Activated CD8-positive, alpha-beta memory T cell treated with anti-CD3 and anti-CD28 coated beads, Interleukin-2, amount 10 ng/mL, durations not matched to agents 7 days and 5 days (primary cell): Measurements from ENCODE around the gene ATF3. TPM values are rescaled to one million over a fixed set of nuclear protein-coding genes. Genes with fewer than 3 reads are reported as not detected.

Source experiments
- ATAC-seq: fragments of 150-1000 bp; cut with Tn5 transposase; one replicate; pipeline ENCODE4 v1.10.0; 2021; ENCODE audit warnings: moderate library complexity
- CTCF ChIA-PET: fragments of 350-600 bp; sonication (Branson Sonifier 250); formaldehyde crosslinking; loops from one replicate; lab custom pipeline; 2021; ENCODE audit warnings: antibody characterized with exemption; lab: Charles Lee
- DNase-seq: peaks from one replicate; pipeline ENCODE4 v3.0.0-alpha.2; 2020
- H3K27ac Mint-ChIP-seq: one replicate; pipeline ENCODE4 v1.8.0; 2021; ENCODE audit warnings: mild to moderate bottlenecking, mixed read lengths
- H3K27me3 Mint-ChIP-seq: one replicate; pipeline ENCODE4 v1.8.0; 2021; ENCODE audit warnings: mixed read lengths
- H3K36me3 Mint-ChIP-seq: one replicate; pipeline ENCODE4 v1.8.0; 2021; ENCODE audit warnings: mild to moderate bottlenecking, mixed read lengths
- H3K4me1 Mint-ChIP-seq: one replicate; pipeline ENCODE4 v1.8.0; 2021; ENCODE audit warnings: mixed read lengths
- H3K4me3 Mint-ChIP-seq: one replicate; pipeline ENCODE4 v1.8.0; 2021; ENCODE audit warnings: mild to moderate bottlenecking, moderate library complexity, mixed read lengths
- H3K9me3 Mint-ChIP-seq: one replicate; pipeline ENCODE4 v1.8.0; 2022; ENCODE audit warnings: low read depth, mixed read lengths
- total RNA-seq, 2 experiments: library from RNA; stranded (reverse); gene quantifications; one replicate each; pipeline ENCODE4 v1.2.3, GENCODE V29; 2021

Gene ATF3
- total RNA-seq, 2 experiments from 2014 or later: 21.3 to 36.5 TPM

DNA sequence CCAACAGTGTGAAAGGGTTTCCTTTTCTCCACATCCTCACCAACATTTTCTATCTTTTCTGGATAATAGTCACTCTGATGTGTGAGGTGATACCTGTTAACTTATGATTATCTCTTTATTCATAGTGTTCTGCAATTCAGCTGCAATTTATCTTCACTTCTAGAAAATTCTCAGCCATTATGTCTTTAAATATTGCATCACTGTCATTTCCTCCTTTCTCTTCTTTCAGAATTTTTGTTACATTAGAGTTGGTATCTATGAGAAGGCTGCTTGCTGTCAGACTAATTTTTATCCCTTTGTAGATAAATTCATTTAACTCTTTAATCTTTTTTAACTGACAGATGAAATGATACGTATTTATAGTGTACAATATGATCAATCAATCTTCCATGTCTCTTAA is 30.5 kb upstream of the ATF3 start:
- Mint-ChIP-seq H3K36me3 (no peaks in the 10 kb centered on the region), H3K4me3 (no peak overlapping the region)

DNA sequence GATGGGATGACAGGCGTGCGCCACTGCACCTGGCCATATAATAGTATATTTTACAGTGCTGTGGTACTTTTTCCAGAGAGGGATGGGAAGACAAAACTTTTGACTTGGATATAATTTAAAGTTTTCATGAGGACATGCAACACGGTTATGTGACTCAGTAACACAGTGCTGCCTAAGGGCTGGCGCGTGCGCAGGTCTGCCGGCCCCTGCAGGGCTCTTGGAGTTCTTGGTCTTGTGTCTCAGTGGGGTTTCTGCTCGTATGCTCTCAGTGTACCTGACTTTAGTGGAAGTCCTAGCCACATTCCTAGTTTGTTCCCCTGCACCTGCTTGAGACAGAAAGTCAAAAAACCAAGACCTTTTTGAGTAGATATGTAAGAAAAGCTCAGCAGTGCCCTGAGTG is 27.5 kb upstream of the ATF3 start:
- ATAC-seq (no peak), DNase-seq (no peak)
- Mint-ChIP-seq H3K36me3 (no peaks in the 10 kb centered on the region), H3K4me1 (peaks cover 3% of the 10 kb centered on the region), H3K27ac (no peak overlapping the region), H3K9me3 (no peaks in the 10 kb centered on the region), H3K27me3 (peaks cover 34% of the 10 kb centered on the region), H3K4me3 (no peak overlapping the region)
- CTCF ChIA-PET: no interaction called here

More for the DNA sequence above, 30.5 kb upstream of the ATF3 start:
- no peak for ATAC-seq
- Mint-ChIP-seq H3K27ac (no peak overlapping the region), H3K27me3 (peaks cover 35% of the 10 kb centered on the region), H3K9me3 (no peaks in the 10 kb centered on the region), H3K4me1 (peaks cover 3% of the 10 kb centered on the region)
- DNase-seq: no peak
- CTCF ChIA-PET: interaction anchor here (1.5 kb wide), 1 partner anchor 19 kb away, joined by 3 read pairs; no protein-coding TSS in a partner anchor

DNA sequence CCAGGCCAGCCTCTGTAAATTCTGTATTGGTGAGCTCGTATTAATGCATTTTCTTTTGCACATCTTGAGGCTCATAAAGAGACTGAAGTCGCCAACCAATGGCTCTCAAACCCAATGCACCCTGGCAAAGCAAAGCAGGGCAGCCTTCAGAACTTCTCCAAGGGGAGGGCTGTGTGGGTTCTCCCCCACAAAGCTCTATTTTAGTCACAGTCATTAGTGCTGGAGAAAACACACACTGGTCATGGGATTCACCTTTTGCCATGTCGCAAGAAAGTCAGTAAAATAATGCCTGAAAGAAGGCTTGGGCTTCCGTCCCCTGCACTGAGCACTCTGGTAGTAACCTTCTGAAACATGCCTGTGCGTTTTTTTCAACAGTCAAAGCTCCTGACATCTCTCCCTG is 26.3 kb upstream of the ATF3 start:
- CTCF ChIA-PET: interaction anchor here (0.8 to 1.5 kb wide), 3 partner anchors 31 to 105 kb away, joined by 3 to 6 read pairs (median 4); no protein-coding TSS in a partner anchor
- peaks cover 3% of the 10 kb centered on the region for H3K4me1 Mint-ChIP-seq
- no peak overlapping the region for H3K27ac Mint-ChIP-seq
- H3K4me3 Mint-ChIP-seq: no peak overlapping the region
- ATAC-seq (no peak), DNase-seq (no peak)
- no peaks in the 10 kb centered on the region for H3K9me3 Mint-ChIP-seq
- no peaks in the 10 kb centered on the region for H3K36me3 Mint-ChIP-seq
- peaks cover 39% of the 10 kb centered on the region for H3K27me3 Mint-ChIP-seq

DNA sequence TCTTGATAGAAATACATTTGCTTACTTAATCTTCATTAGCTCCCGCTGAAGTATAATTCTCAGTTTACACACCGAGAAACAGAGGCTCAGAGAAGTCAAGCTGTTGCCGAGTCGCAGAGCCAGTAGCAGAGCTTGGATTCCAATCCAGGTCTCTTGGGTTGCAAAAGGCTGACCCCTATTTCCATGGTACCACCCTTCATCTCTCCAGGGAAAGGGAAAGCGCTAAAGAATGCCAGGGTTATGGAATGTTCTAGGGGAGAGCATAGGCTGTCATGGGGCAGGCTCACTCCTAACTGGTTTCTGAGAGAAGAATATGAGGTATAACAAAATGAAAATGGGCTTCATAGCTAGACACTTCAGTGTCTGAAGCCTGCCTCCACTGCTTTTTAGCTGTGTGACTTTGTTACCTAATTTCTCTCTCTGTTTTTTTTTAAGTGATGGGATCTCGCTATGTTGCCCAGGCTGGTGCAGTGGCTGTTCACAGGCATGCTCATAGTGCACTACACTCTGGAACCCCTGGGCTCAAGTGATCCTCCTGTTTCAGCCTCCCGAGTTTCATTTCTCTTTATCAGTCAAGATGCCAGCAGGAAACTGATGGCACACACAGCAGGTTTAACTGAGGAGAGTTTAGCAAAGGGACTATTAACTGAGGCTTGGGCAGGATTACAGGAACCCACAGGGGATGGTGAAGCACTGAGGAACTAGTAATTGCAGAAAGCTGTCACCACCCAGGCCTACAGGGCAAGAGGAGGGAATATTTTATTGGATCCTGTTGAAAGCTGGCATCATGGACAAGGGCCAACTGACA is 25.5 kb upstream of the ATF3 start:
- DNase-seq (no peak), ATAC-seq (no peak)
- H3K4me3 Mint-ChIP-seq: no peak overlapping the region
- H3K36me3 Mint-ChIP-seq: no peaks in the 10 kb centered on the region
- no peaks in the 10 kb centered on the region for H3K9me3 Mint-ChIP-seq
- H3K4me1 Mint-ChIP-seq: peaks cover 3% of the 10 kb centered on the region
- no peak overlapping the region for H3K27ac Mint-ChIP-seq
- CTCF ChIA-PET: interaction anchor here (0.8 to 1.5 kb wide), 3 partner anchors 31 to 106 kb away, joined by 3 to 6 read pairs (median 4); no protein-coding TSS in a partner anchor
- H3K27me3 Mint-ChIP-seq: peaks cover 42% of the 10 kb centered on the region

DNA sequence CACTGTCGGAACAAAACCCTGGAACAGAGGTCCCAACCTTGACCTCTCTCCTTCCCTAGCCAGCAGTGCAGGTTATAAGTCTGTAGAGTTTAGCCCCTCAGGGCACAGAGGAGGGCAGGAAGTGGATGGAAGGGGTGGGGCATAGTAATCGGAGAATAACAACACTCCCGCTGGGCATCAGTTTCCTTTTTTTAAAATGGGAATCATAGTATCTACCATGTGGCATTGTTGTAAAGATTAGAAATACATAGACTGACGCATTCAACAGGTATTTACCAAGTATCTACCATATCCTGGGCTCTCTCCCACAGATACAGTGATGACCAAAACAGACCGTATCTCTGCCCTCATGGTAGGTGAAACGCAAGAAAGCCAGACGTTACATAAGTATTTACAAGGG is 24.9 kb upstream of the ATF3 start:
- CTCF ChIA-PET: interaction anchor here (1.5 kb wide), 1 partner anchor 107 kb away, joined by 4 read pairs; no protein-coding TSS in a partner anchor
- peaks cover 3% of the 10 kb centered on the region for H3K4me1 Mint-ChIP-seq
- H3K4me3 Mint-ChIP-seq: no peak overlapping the region
- no peak overlapping the region for H3K27ac Mint-ChIP-seq
- peaks cover 42% of the 10 kb centered on the region for H3K27me3 Mint-ChIP-seq
- ATAC-seq (no peak), DNase-seq (no peak)
- no peaks in the 10 kb centered on the region for H3K36me3 Mint-ChIP-seq
- no peaks in the 10 kb centered on the region for H3K9me3 Mint-ChIP-seq

DNA sequence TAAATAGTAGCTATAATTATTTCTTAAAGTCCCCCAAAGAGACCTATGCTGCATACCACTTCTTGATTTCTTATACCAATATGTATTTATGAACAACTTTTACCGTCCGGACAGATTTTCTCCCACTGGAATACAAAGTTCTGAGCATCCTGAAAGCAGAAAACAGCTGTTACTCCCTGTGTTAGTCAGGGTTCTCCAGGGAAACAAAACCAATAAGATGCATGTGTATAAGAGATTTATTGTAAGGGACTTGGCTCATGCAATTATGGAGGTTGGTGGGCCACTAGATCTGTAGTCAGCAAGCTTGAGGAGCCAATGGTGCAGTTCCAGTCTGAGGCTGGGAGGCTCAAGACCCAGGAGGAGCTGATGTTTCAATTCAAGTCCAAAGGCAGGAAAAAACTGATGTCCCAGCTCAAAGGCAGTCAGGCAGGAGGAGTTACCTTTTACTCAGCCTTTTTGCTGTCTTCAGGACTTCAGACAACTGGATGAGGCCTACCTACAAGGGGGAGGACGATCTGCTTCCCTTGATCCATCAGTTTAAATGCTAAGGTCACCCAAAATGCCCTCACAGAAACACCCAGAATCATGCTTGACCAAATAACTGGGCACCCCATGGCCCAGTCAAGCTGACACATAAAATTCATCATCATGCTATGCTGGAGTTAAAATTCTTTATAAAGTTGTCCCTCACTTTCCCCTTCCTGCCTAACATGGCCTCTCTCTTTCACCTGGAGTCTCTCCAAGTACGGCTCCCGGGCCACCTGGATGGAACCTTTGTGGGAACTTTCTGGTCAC is 24.3 kb upstream of the ATF3 start:
- DNase-seq: no peak
- Mint-ChIP-seq H3K27me3 (peaks cover 47% of the 10 kb centered on the region), H3K4me1 (peaks cover 3% of the 10 kb centered on the region), H3K27ac (no peak overlapping the region), H3K4me3 (no peak overlapping the region), H3K9me3 (no peaks in the 10 kb centered on the region), H3K36me3 (no peaks in the 10 kb centered on the region)
- CTCF ChIA-PET: interaction anchor here (1.5 kb wide), 1 partner anchor 107 kb away, joined by 4 read pairs; no protein-coding TSS in a partner anchor
- no peak for ATAC-seq

DNA sequence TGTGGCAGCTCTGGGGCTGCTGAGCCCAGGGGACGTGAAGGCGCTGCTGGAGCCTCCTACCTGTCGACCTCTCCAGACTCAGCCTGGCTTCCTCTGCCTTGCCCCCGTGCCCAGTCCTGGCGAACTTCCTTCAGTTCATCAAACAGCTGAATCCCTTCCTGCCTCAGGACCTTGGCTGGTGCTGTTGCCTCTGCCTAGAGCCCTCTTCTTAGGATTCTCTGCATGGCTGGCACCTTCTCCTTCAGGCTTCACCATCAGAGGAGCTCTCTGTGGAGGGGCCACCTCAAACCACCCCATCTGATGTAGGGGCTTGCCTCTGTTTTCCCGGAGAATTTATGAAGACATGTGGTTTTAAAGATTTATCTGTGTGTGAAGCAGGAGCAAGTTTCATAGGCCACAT is 23.4 kb upstream of the ATF3 start:
- Mint-ChIP-seq H3K27me3 (peaks cover 54% of the 10 kb centered on the region), H3K27ac (no peak overlapping the region), H3K4me1 (peaks cover under 1% of the 10 kb centered on the region), H3K36me3 (no peaks in the 10 kb centered on the region), H3K9me3 (no peaks in the 10 kb centered on the region), H3K4me3 (no peak overlapping the region)
- ATAC-seq: no peak
- CTCF ChIA-PET: interaction anchor here (1.5 kb wide), 1 partner anchor 108 kb away, joined by 4 read pairs; no protein-coding TSS in a partner anchor
- DNase-seq: peak; percentile 36

DNA sequence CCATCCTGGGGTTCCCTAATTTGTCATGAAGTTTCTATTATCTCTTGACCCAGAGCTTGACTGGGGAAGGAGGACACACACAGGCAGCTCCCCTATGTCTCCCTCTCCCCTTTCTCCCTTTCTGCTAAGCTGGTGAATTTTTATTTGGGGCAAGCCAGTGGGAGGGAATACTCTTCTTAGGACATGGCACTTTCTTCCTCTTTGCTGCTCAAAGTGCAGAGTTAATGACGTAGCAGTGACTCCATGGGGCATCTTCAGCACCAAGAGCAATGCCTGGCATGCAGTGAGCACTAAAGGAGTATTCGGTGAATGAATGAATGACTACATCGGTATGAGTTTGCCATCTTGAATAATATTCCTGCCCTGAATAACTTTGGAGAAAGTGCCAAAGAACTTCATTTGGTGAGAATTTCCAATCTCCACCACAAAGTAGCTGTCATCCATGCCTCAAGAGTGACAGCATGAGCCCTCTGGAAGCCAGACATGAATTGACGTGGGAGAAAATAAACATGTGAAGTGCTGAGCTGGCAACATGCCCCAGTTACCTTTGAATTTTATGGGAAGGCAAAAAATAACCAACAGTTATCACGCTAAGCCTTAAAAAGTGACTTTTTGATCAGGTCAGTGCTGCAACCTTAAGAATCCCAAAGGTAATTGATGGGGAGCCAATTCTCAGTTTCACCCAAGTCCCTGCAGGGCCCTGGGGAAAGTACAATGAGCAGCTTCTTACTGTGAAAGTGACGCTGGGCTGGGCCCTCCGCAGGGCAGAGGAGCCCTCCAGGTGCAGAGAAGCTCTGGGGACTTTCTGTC is 22.1 kb upstream of the ATF3 start:
- no peaks in the 10 kb centered on the region for H3K9me3 Mint-ChIP-seq
- DNase-seq (peak; percentile 34), ATAC-seq (no peak)
- H3K27me3 Mint-ChIP-seq: peaks cover 63% of the 10 kb centered on the region
- H3K4me1 Mint-ChIP-seq: no peaks in the 10 kb centered on the region
- no peak overlapping the region for H3K4me3 Mint-ChIP-seq
- no peaks in the 10 kb centered on the region for H3K36me3 Mint-ChIP-seq
- CTCF ChIA-PET: interaction anchor here (1.0 to 1.3 kb wide), 3 partner anchors 14 to 109 kb away, joined by 3 to 4 read pairs (median 3); no protein-coding TSS in a partner anchor
- no peak overlapping the region for H3K27ac Mint-ChIP-seq

DNA sequence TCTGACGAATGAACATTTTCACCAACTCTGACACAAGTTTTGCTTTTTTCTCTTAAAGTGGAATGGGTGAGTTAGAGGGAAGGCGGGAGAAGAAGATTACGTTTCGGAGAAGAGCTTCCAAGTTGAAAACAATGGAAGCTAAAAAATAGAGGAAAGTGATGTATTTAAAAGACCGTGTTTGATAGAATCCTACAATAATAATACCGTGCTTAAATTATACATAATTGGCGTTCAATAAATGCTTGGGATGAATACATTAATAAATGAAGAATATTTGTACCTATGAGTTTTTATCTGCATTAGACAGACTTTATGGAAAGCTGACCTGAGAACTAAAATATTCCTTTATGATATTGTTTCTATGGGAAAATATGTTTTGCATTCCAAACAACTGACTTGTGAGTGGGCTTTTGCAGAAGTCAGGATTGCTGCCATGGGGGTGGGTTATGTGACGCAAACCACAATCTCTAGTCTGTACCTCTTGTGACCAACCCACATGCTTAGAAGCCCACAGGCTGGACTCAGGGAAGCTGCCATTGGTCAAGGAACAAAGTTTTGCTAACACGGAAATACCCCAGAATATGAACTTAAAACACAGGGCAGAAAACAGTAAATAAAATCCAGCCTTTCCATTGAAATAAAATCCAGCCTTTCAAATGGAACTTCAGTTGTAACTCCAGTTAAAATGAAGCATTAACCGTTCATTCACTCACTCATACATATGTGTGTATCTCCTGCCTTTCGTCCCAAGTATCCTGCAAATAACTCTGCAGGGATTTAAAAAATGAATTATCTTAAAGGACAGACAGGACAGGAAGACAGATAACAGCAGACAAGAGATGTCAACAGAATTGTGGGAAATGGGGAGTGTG is 21.3 kb upstream of the ATF3 start:
- ATAC-seq (no peak), DNase-seq (no peak)
- no peak overlapping the region for H3K27ac Mint-ChIP-seq
- H3K4me1 Mint-ChIP-seq: no peaks in the 10 kb centered on the region
- no peaks in the 10 kb centered on the region for H3K36me3 Mint-ChIP-seq
- CTCF ChIA-PET: interaction anchor here (1.0 to 1.3 kb wide), 3 partner anchors 15 to 110 kb away, joined by 3 to 4 read pairs (median 3); no protein-coding TSS in a partner anchor
- no peaks in the 10 kb centered on the region for H3K9me3 Mint-ChIP-seq
- peaks cover 61% of the 10 kb centered on the region for H3K27me3 Mint-ChIP-seq
- H3K4me3 Mint-ChIP-seq: no peak overlapping the region

DNA sequence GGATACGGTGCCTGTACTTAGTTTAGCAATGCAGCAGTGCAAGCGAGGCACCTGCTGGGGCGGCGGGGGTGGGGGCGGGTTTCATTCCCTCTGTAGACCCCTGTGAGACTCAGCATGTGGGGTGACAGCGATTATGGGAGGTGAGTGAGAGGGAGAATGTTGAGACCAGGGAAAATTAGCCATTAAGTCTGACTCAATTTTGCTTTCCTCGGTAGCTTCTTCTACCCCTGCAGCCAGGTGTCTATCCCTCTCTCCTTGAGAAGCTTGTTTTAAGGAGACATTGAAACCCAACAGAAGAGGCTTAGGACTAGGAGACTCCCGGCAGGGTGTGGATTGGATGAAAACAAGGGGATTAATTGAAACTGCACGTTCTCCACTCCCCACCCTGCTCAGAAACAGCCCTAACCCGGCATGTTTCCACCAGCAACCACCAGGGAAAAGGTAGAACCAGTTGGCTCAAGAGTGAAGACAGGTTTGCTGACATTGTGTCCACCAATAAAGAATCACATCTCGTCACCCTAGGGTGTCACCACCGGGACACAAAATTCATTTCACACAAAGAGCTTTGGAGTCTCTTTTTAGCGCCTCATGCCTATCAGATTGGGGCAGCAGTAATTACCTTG is 20.6 kb upstream of the ATF3 start:
- Mint-ChIP-seq H3K4me1 (no peaks in the 10 kb centered on the region), H3K9me3 (no peaks in the 10 kb centered on the region), H3K27ac (no peak overlapping the region), H3K4me3 (no peak overlapping the region), H3K27me3 (peaks cover 59% of the 10 kb centered on the region), H3K36me3 (no peaks in the 10 kb centered on the region)
- ATAC-seq (no peak), DNase-seq (no peak)
- CTCF ChIA-PET: interaction anchor here (1.0 to 2.1 kb wide), 4 partner anchors 16 to 77 kb away, joined by 3 to 7 read pairs (median 4); no protein-coding TSS in a partner anchor

DNA sequence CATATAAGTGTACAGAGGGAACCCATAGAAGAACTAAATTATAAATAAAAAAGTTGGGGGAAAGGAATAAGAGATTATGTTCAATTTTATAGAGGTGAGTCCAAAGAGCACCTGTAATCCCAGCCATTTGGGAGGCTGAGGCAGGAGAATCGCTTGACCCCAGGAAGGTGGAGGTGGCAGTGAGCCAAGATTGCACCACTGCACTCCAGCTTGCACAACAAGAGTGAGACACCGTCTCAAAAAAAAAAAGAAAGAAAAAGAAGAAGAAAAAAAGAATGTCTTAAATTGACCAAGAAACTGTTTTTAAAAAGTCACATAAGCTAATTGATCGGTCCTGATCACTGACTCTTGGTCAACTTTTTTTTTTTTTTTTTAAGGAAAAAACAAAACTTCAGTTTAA is 19.1 kb upstream of the ATF3 start:
- CTCF ChIA-PET: interaction anchor here (1.0 to 2.1 kb wide), 5 partner anchors 22 to 112 kb away, joined by 3 to 7 read pairs (median 4); no protein-coding TSS in a partner anchor
- Mint-ChIP-seq H3K4me3 (no peak overlapping the region), H3K9me3 (no peaks in the 10 kb centered on the region), H3K36me3 (no peaks in the 10 kb centered on the region), H3K27ac (no peak overlapping the region), H3K4me1 (no peaks in the 10 kb centered on the region), H3K27me3 (peaks cover 55% of the 10 kb centered on the region)
- no peak for DNase-seq
- ATAC-seq: no peak
